Measurements from ENCODE around the gene PEX7.

GRCh38 chr6:136822046-136822375 lies 381 bp upstream of the PEX7 start:
- TF ChIP-seq CTCF (IDR thresholded peaks at IDR 0.05; ENCODE audit: low read depth, low read length, poor library complexity, severe bottlenecking) (no peak), EZH2phosphoT487 (IDR thresholded peaks at IDR 0.05; ENCODE audit: borderline replicate concordance, low read length) (no peak)
